Right renal pelvis (tissue), 4 donors: ENCODE measurements around the gene CIAO2A. TPM values are rescaled to one million over a fixed set of nuclear protein-coding genes. Genes with fewer than 3 reads are reported as not detected.
"Not testable (repeated sequence)": the region's sequence is repeated elsewhere in the genome, so short reads cannot be mapped to it uniquely, and the experiment has no call there.

Experiments used
- DNase-seq, 4 donors: peaks; one replicate each; pipeline ENCODE4 v3.0.0-alpha.2; 2013; ENCODE audit warnings: low read depth in 4 of 4, low spot score in 3 of 4, missing footprints in 1 of 4
- polyA plus RNA-seq, 4 donors: library from polyadenylated mRNA; unstranded; fragments of 120-200 nt; gene quantifications; one replicate each; pipeline ENCODE4 v1.2.1, GENCODE V29; 2013; ENCODE audit not compliant: insufficient read length in 4 of 4

CIAO2A gene
- polyA plus RNA-seq, 4 donors: 91.3 to 111 (median 107) TPM

GRCh38 chr15:64072812-64073211, 20.8 kb downstream of the CIAO2A start:
- DNase-seq: no peak

- no peak for DNase-seq
These were observed 21.5 kb downstream of the CIAO2A start for GRCh38 chr15:64071931-64072765.

- DNase-seq: no peak
These were observed 22.4 kb downstream of the CIAO2A start for GRCh38 chr15:64070965-64071851.

- DNase-seq: no peak
These were observed 23.5 kb downstream of the CIAO2A start for GRCh38 chr15:64070106-64070505.

GRCh38 chr15:64068133-64068532, 25.5 kb downstream of the CIAO2A start:
- no peak for DNase-seq

GRCh38 chr15:64067564-64068030, 26.0 kb downstream of the CIAO2A start:
- DNase-seq: peak; percentile 28 to 52 (median 48)

GRCh38 chr15:64066451-64066850, 27.2 kb downstream of the CIAO2A start:
- no peak for DNase-seq

GRCh38 chr15:64060716-64061115, 32.9 kb downstream of the CIAO2A start:
- DNase-seq: no peak

- not testable (repeated sequence) for DNase-seq
These were observed 34.5 kb downstream of the CIAO2A start for GRCh38 chr15:64059104-64059503.

- no peak for DNase-seq
These were observed 35.4 kb downstream of the CIAO2A start for GRCh38 chr15:64058279-64058678.

- DNase-seq: not testable (repeated sequence)
These were observed 40.0 kb downstream of the CIAO2A start for GRCh38 chr15:64053674-64054073.

- DNase-seq: no peak
These were observed 40.6 kb downstream of the CIAO2A start for GRCh38 chr15:64052925-64053491.

GRCh38 chr15:64051407-64052259, 42.0 kb downstream of the CIAO2A start:
- DNase-seq: no peak

- no peak for DNase-seq
These were observed 42.6 kb downstream of the CIAO2A start for GRCh38 chr15:64051093-64051402.

- DNase-seq: no peak
These were observed 43.2 kb downstream of the CIAO2A start for GRCh38 chr15:64050281-64051092.

GRCh38 chr15:64048781-64049460, 44.7 kb downstream of the CIAO2A start:
- DNase-seq: no peak

- DNase-seq: peak; percentile 36 to 49 (median 42)
These were observed 47.1 kb downstream of the CIAO2A start, which contains the start of gene DAPK2 for GRCh38 chr15:64046421-64047153. Gene DAPK2 (minus strand): TSS chr15:64046485. CDS start chr15:64040261, 6,224 bp downstream.
